AG09319 (cell line): ENCODE results near the gene ENOX1.

Experiments
- DNase-seq: peaks from one replicate; pipeline ENCODE4 v3.0.0-alpha.2; 2010; ENCODE audit warnings: low read depth; ENCODE audit errors: extremely low read depth
- CTCF ChIP-seq: IDR thresholded peaks from 2 replicates; pipeline ENCODE4 v1.5.1; 2011; ENCODE audit warnings: low read depth, mild to moderate bottlenecking, inconsistent platforms, low read length, moderate library complexity

ENOX1 gene

DNA sequence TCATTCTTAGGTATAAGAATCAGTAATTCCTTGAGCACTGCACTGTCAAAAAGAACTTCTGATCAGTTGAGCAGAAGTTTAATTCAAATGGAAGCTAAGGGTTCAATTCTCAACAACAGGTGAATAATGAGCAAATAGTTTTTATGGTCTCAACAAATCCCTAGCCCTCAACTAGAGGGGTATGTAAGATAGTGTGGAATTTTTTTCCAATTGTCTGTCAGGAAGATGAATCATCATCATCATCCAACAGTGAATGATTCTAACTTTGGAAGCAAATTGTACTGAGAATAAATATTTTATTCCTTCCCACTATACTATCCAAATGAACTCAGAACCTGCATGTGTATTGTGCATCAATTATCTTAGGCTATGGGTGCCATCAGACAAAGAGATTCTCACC, 372.7 kb downstream of the ENOX1 start:
- no peak for DNase-seq
- no peak for TF ChIP-seq CTCF

- no peak for TF ChIP-seq CTCF
- DNase-seq = no peak
Measured at GRCh38 chr13:43411741-43412140, 375.0 kb downstream of the ENOX1 start.

DNA sequence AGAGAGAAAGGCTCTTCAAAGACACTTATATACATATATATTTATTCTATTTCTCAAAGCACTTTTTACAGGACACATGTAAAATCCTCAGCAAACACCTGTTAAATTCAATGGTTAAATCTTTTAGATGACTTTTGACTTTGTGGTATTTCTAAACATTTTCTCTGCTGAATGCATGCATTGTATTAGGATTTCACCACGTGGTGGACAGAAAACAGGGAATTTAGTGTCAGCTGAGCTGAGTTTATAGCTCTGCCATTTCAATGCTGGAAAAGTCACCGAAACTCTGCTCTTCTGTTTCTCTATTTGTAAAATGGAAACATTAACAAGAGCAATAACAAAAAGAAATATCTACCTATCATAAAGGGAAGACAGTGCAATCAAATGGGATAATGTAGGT, 375.6 kb downstream of the ENOX1 start:
- DNase-seq = no peak
- TF ChIP-seq CTCF = no peak

DNA sequence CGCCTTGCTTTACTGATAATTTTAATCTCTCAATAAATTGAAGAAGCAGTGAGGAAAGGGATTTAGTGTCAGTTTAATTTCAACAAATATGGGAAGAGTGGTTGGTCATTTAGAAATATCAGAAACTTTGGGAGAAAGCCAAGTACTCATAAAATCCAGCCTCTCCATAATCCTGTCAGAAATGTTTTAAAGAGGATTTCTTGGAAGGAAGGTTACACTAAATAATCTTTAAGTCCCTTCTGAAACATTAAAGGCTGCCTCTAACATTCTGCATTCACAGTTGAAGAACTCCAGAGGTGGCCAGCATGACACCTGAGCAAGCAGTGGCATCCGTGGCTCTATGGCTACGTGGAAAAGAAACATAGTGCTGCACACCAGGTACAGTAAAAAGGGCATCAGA, 378.5 kb downstream of the ENOX1 start:
- no peak for DNase-seq
- TF ChIP-seq CTCF = no peak

DNA sequence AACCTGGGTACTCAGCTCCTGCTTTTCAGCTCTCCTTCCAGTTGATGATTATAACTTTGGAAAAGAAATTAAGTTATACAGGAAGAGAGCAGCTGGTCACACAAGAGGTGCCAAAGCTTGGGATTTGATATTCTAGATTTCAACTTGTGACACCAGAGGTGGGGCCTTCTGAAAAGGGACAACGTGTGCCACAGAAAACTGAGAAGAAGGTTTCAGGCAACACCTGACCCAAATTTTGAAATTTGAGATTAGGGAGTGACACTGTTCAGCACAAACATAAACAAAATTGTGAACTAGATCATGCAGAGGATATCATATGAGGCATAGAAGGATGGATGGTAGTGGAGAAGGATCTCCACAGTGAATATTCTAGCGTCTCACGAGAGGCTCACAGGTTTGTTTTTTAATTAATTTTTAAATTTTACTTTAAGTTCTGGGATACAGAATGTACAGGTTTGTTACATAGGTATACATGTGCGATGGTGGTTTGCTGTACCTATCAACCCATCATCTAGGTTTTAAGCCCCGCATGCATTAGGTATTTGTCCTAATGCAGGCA, 379.7 kb downstream of the ENOX1 start:
- no peak for DNase-seq
- TF ChIP-seq CTCF = no peak

- no peak for DNase-seq
Measured at GRCh38 chr13:43405457-43405856, 381.3 kb downstream of the ENOX1 start.

DNA sequence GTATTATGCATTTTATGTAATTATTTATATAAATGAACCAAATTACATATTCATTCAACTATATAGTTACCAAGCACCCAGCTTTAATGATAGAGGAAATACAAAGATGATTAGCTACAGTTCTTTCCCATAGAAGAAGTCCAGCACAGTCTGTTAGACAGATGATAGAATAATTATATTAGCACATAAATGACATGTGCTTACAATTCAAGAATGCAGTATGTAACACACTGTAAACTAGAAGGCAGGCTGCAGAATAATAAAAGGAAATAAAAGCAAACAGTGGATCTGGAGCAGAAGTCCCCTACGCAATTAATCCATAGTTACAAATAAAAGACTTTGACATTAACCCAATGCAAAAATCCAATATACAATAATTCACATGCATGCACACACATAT, 384.4 kb downstream of the ENOX1 start:
- no peak for DNase-seq
- TF ChIP-seq CTCF = no peak

More at GRCh38 chr13:43405457-43405856, 381.3 kb downstream of the ENOX1 start:
- TF ChIP-seq CTCF = no peak
